ENCODE data around the gene GSG1L.

The GSG1L gene

GRCh38 chr16:27781195-27781524, 282.4 kb downstream of the GSG1L start:
- H3K36me3 ChIP-seq (ENCODE audit: control insufficient read depth in 5 of 5, insufficient read depth in 5 of 5, low read length in 5 of 5), result peaks cover 0 to 28% (median 16%) of the 10 kb centered on the region in 5 donors
- H3K27ac ChIP-seq (ENCODE audit: low read depth, low read length), result no peak overlapping the region
- no peaks in the 10 kb centered on the region for H3K9me3 ChIP-seq (ENCODE audit: control insufficient read depth in 5 of 5, low read length in 5 of 5)
- peaks cover 0 to 3% (median 2%) of the 10 kb centered on the region in 5 donors for H3K4me1 ChIP-seq (ENCODE audit: control insufficient read depth in 5 of 5, insufficient read depth in 5 of 5, low read length in 5 of 5)
- no peak overlapping the region for H3K4me3 ChIP-seq (ENCODE audit: low read depth in 1 of 5, low read length in 5 of 5)
- H3K9ac ChIP-seq (ENCODE audit: low read length in 5 of 5), result no peak overlapping the region
- peaks cover 5 to 26% (median 12%) of the 10 kb centered on the region in 5 donors for H3K27me3 ChIP-seq (ENCODE audit: control insufficient read depth in 5 of 5, insufficient read depth in 4 of 5, low read length in 5 of 5)

DNA sequence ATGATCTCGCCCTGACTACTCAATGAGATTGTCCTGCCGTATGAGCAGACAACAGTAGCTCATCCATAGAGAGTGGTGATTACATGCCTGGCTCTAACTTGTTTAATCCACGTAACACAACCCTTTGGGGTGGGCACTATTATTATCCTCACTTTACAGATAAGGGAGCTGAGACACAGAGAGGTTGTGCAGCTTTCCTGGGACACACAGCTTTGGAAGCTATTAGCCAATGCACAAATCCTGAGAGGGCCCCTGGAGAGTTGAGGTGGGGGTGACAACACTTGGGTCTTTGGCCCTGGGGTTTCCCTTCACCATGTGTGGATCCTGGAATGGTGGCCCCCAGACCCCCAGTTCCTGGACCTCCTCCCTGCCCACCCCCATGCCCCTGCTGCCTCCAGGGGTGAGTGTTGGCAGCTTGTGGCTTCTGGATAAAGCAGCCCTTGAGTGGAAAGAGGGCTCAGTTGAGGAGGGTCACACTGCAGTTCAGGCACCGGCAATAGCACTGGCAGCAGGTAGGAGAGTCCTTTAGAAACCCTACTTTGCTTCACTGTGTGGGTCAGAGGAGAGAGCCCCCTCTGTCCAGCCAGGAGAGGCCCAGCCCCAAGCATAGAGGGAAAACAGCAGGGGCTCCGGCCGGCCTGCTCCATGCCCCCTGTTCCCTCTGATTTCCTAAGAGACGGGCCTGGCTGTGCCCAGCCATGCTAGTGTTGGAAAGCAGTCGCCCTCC, 282.9 kb downstream of the GSG1L start:
- Histone ChIP-seq H3K9me3 (ENCODE audit: control insufficient read depth in 5 of 5, low read length in 5 of 5) (no peaks in the 10 kb centered on the region), H3K27me3 (ENCODE audit: control insufficient read depth in 5 of 5, insufficient read depth in 4 of 5, low read length in 5 of 5) (peaks cover 5 to 25% (median 12%) of the 10 kb centered on the region in 5 donors), H3K4me3 (ENCODE audit: low read depth in 1 of 5, low read length in 5 of 5) (no peak overlapping the region), H3K9ac (ENCODE audit: low read length in 5 of 5) (no peak overlapping the region), H3K36me3 (ENCODE audit: control insufficient read depth in 5 of 5, insufficient read depth in 5 of 5, low read length in 5 of 5) (peaks cover 0 to 32% (median 16%) of the 10 kb centered on the region in 5 donors), H3K27ac (ENCODE audit: low read depth, low read length) (no peak overlapping the region), H3K4me1 (ENCODE audit: control insufficient read depth in 5 of 5, insufficient read depth in 5 of 5, low read length in 5 of 5) (peaks cover 0 to 3% (median 2%) of the 10 kb centered on the region in 5 donors)

GRCh38 chr16:27779641-27780164, 283.8 kb downstream of the GSG1L start:
- Histone ChIP-seq H3K4me1 (ENCODE audit: control insufficient read depth in 5 of 5, insufficient read depth in 5 of 5, low read length in 5 of 5) (peaks cover 0 to 3% (median 2%) of the 10 kb centered on the region in 5 donors), H3K9ac (ENCODE audit: low read length in 5 of 5) (no peak overlapping the region), H3K36me3 (ENCODE audit: control insufficient read depth in 5 of 5, insufficient read depth in 5 of 5, low read length in 5 of 5) (peaks cover 0 to 39% (median 16%) of the 10 kb centered on the region in 5 donors), H3K4me3 (ENCODE audit: low read depth in 1 of 5, low read length in 5 of 5) (no peak overlapping the region), H3K9me3 (ENCODE audit: control insufficient read depth in 5 of 5, low read length in 5 of 5) (no peaks in the 10 kb centered on the region), H3K27me3 (ENCODE audit: control insufficient read depth in 5 of 5, insufficient read depth in 4 of 5, low read length in 5 of 5) (peaks cover 5 to 22% (median 6%) of the 10 kb centered on the region in 5 donors), H3K27ac (ENCODE audit: low read depth, low read length) (no peak overlapping the region)

- Histone ChIP-seq H3K4me3 (ENCODE audit: low read depth in 1 of 5, low read length in 5 of 5) (no peak overlapping the region), H3K27me3 (ENCODE audit: control insufficient read depth in 5 of 5, insufficient read depth in 4 of 5, low read length in 5 of 5) (peaks cover 4 to 16% (median 6%) of the 10 kb centered on the region in 5 donors), H3K4me1 (ENCODE audit: control insufficient read depth in 5 of 5, insufficient read depth in 5 of 5, low read length in 5 of 5) (peaks cover 0 to 3% (median 2%) of the 10 kb centered on the region in 5 donors), H3K36me3 (ENCODE audit: control insufficient read depth in 5 of 5, insufficient read depth in 5 of 5, low read length in 5 of 5) (peaks cover 0 to 46% (median 20%) of the 10 kb centered on the region in 5 donors), H3K9ac (ENCODE audit: low read length in 5 of 5) (no peak overlapping the region), H3K27ac (ENCODE audit: low read depth, low read length) (no peak overlapping the region), H3K9me3 (ENCODE audit: control insufficient read depth in 5 of 5, low read length in 5 of 5) (no peaks in the 10 kb centered on the region)
Observed at GRCh38 chr16:27778926-27779570, 284.5 kb downstream of the GSG1L start.

DNA sequence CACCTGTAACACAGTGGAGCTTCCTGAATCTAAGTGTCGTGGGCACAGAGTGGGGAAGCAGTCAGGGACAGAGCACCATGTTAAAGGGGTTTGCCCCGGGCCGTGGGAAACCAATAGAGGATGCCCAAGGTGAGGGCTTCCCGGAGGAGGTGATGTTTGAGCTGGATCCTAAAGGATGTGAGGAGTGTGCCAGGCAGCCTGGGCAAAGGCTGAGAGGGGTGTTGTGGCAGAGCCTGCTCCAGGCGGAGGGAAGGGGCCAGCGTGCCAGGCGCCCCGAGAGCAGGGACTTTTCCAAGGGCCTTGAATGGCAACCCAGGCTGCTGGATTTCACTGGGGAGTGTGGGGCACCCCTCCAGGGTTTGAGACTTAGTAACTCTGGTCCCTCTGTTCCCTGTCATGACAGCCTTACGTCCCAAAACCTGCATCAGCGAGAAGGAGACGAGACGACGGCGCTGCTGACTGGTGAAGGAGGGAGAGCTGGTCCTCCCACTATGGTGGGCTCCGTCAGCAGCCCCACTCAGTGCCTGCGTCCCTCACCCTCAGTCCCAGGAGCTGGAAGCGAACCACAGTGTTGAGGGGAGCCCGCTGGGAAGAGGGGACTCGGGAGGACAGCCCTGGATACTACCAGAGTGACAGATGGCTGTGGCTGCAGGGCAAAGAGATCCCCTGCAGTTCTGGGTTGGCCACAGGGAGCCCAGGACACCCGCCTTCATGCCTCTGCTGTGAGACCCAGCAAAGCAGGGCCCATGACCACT, 285.2 kb downstream of the GSG1L start:
- Histone ChIP-seq H3K9ac (ENCODE audit: low read length in 5 of 5) (no peak overlapping the region), H3K27ac (ENCODE audit: low read depth, low read length) (no peak overlapping the region)

GRCh38 chr16:27777527-27777926, 286.0 kb downstream of the GSG1L start:
- H3K36me3 ChIP-seq (ENCODE audit: control insufficient read depth in 5 of 5, insufficient read depth in 5 of 5, low read length in 5 of 5), result peaks cover 0 to 58% (median 26%) of the 10 kb centered on the region in 5 donors
- no peak overlapping the region for H3K4me3 ChIP-seq (ENCODE audit: low read depth in 1 of 5, low read length in 5 of 5)
- H3K9ac ChIP-seq (ENCODE audit: low read length in 5 of 5), result no peak overlapping the region
- H3K9me3 ChIP-seq (ENCODE audit: control insufficient read depth in 5 of 5, low read length in 5 of 5), result no peaks in the 10 kb centered on the region
- peaks cover 0 to 5% (median 0%) of the 10 kb centered on the region in 5 donors for H3K27me3 ChIP-seq (ENCODE audit: control insufficient read depth in 5 of 5, insufficient read depth in 4 of 5, low read length in 5 of 5)
- no peak overlapping the region for H3K27ac ChIP-seq (ENCODE audit: low read depth, low read length)
- H3K4me1 ChIP-seq (ENCODE audit: control insufficient read depth in 5 of 5, insufficient read depth in 5 of 5, low read length in 5 of 5), result peaks cover 0 to 3% (median 2%) of the 10 kb centered on the region in 5 donors

More for the DNA sequence above, 285.2 kb downstream of the GSG1L start:
- H3K27me3 ChIP-seq (ENCODE audit: control insufficient read depth in 5 of 5, insufficient read depth in 4 of 5, low read length in 5 of 5), result peaks cover 0 to 12% (median 5%) of the 10 kb centered on the region in 5 donors
- H3K4me1 ChIP-seq (ENCODE audit: control insufficient read depth in 5 of 5, insufficient read depth in 5 of 5, low read length in 5 of 5), result peaks cover 0 to 3% (median 2%) of the 10 kb centered on the region in 5 donors
- no peaks in the 10 kb centered on the region for H3K9me3 ChIP-seq (ENCODE audit: control insufficient read depth in 5 of 5, low read length in 5 of 5)
- H3K36me3 ChIP-seq (ENCODE audit: control insufficient read depth in 5 of 5, insufficient read depth in 5 of 5, low read length in 5 of 5), result peaks cover 0 to 51% (median 24%) of the 10 kb centered on the region in 5 donors
- no peak overlapping the region for H3K4me3 ChIP-seq (ENCODE audit: low read depth in 1 of 5, low read length in 5 of 5)

- H3K9me3 ChIP-seq (ENCODE audit: control insufficient read depth in 5 of 5, low read length in 5 of 5), result no peaks in the 10 kb centered on the region
- no peak overlapping the region for H3K4me3 ChIP-seq (ENCODE audit: low read depth in 1 of 5, low read length in 5 of 5)
- no peaks in the 10 kb centered on the region for H3K27me3 ChIP-seq (ENCODE audit: control insufficient read depth in 5 of 5, insufficient read depth in 4 of 5, low read length in 5 of 5)
- H3K36me3 ChIP-seq (ENCODE audit: control insufficient read depth in 5 of 5, insufficient read depth in 5 of 5, low read length in 5 of 5), result peaks cover 0 to 66% (median 33%) of the 10 kb centered on the region in 5 donors
- no peak overlapping the region for H3K27ac ChIP-seq (ENCODE audit: low read depth, low read length)
- H3K9ac ChIP-seq (ENCODE audit: low read length in 5 of 5), result no peak overlapping the region
- peaks cover 0 to 3% (median 2%) of the 10 kb centered on the region in 5 donors for H3K4me1 ChIP-seq (ENCODE audit: control insufficient read depth in 5 of 5, insufficient read depth in 5 of 5, low read length in 5 of 5)
Observed at GRCh38 chr16:27776556-27777225, 286.8 kb downstream of the GSG1L start.

DNA sequence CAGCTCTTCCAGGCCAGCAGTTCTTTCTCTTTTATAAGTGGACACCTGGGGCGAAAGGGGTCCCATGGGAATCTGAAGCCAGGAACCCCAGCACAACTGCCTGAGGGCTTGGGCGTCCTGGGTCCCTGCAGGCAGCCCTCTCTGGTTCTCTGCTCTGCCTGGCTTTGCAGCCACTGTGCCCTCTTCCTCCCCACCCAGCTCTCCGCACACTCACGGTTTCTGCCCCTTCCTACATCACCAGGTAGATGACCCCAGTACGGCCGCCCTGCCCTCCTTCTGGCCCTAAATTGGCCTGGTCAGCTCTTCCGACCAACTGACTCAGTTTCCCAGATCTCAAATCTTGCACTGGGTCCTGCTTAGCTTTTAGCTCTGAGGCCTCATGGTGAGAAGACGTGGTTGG, 288.3 kb downstream of the GSG1L start:
- Histone ChIP-seq H3K9me3 (ENCODE audit: control insufficient read depth in 5 of 5, low read length in 5 of 5) (no peaks in the 10 kb centered on the region), H3K9ac (ENCODE audit: low read length in 5 of 5) (no peak overlapping the region), H3K4me3 (ENCODE audit: low read depth in 1 of 5, low read length in 5 of 5) (no peak overlapping the region), H3K4me1 (ENCODE audit: control insufficient read depth in 5 of 5, insufficient read depth in 5 of 5, low read length in 5 of 5) (peaks cover 0 to 3% (median 0%) of the 10 kb centered on the region in 5 donors), H3K27me3 (ENCODE audit: control insufficient read depth in 5 of 5, insufficient read depth in 4 of 5, low read length in 5 of 5) (no peaks in the 10 kb centered on the region), H3K36me3 (ENCODE audit: control insufficient read depth in 5 of 5, insufficient read depth in 5 of 5, low read length in 5 of 5) (peaks cover 0 to 81% (median 46%) of the 10 kb centered on the region in 5 donors), H3K27ac (ENCODE audit: low read depth, low read length) (no peak overlapping the region)

DNA sequence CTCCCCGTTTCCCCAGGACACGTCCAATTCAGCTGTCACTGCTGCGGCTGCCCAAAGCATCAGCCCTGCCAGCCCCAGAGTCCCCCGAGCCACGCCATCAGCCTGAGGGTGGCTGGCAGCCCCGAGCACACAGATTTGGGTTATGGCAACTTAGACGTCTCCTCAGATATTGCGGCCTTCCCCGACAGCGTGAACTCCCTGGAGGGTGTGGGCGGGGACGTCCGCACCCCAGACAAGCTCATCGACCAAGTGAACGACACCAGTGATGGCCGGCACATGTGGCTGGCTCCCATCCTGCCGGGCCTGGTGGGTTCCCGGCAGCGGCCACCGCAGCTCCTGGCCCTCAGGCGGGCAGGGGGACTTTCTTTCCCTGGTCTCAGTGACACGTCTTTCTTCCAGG, 288.7 kb downstream of the GSG1L start:
- no peaks in the 10 kb centered on the region for H3K27me3 ChIP-seq (ENCODE audit: control insufficient read depth in 5 of 5, insufficient read depth in 4 of 5, low read length in 5 of 5)
- H3K36me3 ChIP-seq (ENCODE audit: control insufficient read depth in 5 of 5, insufficient read depth in 5 of 5, low read length in 5 of 5), result peaks cover 0 to 85% (median 51%) of the 10 kb centered on the region in 5 donors
- H3K27ac ChIP-seq (ENCODE audit: low read depth, low read length), result no peak overlapping the region
- peaks cover 0 to 3% (median 0%) of the 10 kb centered on the region in 5 donors for H3K4me1 ChIP-seq (ENCODE audit: control insufficient read depth in 5 of 5, insufficient read depth in 5 of 5, low read length in 5 of 5)
- no peak overlapping the region for H3K4me3 ChIP-seq (ENCODE audit: low read depth in 1 of 5, low read length in 5 of 5)
- H3K9ac ChIP-seq (ENCODE audit: low read length in 5 of 5), result no peak overlapping the region
- no peaks in the 10 kb centered on the region for H3K9me3 ChIP-seq (ENCODE audit: control insufficient read depth in 5 of 5, low read length in 5 of 5)

Data from subcutaneous abdominal adipose tissue (tissue), 5 donors.